Measurements from ENCODE around the gene TCEA2.

The TCEA2 gene

GRCh38 chr20:64049878-64050260 lies 13.1 kb upstream of the TCEA2 start:
- no peak for DNase-seq

GRCh38 chr20:64050261-64051032 lies 12.6 kb upstream of the TCEA2 start:
- no peak for DNase-seq

GRCh38 chr20:64051033-64051452 lies 12.0 kb upstream of the TCEA2 start:
- DNase-seq, result no peak

- DNase-seq, result no peak
Measured at GRCh38 chr20:64051561-64052325, 11.3 kb upstream of the TCEA2 start.

GRCh38 chr20:64052326-64052722 lies 10.7 kb upstream of the TCEA2 start:
- no peak for DNase-seq

- DNase-seq, result no peak
Measured at GRCh38 chr20:64052987-64053840, 9.8 kb upstream of the TCEA2 start.

- no peak for DNase-seq
Measured at GRCh38 chr20:64053841-64054661, 8.9 kb upstream of the TCEA2 start.

- no peak for DNase-seq
Measured at GRCh38 chr20:64055396-64055892, 7.6 kb upstream of the TCEA2 start.

DNA sequence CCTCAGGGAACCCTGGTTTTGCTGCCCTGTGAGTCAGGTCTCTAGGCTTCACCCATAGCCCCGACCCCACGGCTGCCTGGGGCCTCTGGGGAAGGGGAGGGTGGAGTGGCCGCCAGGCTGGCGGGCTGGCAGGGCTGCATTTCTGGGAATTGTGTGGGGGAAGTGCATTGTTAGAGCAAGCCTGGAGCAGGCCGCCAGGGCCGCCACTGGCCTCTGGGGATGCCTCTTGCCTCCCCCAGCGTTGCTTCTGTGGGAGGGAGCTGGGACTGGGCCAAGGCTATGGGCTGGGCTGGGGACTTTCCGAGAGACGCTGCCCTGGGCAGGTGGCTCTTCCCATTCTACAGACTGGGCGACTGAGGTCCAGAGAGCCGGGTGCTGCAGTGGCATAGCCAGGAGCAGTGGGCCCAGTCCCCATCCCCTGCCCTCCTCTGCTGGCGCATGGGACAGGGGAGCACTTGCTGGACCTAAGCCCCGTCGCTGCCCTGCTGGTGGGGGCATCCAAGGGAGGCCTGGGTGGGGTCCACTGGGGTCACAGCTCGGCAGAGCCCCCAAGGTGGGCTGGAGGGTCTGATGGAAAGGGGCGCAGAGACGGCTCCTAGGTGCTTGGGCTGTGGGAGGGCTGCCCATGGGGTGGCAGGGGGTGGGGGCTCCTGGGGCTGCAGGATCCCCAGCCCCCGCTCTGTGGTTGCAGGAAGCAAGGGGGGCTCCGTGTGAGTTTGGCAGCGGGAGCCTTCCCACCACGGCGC lies 6.9 kb upstream of the TCEA2 start:
- DNase-seq, result no peak

GRCh38 chr20:64056639-64056888 lies 6.4 kb upstream of the TCEA2 start:
- DNase-seq, result no peak

- no peak for DNase-seq
Measured at GRCh38 chr20:64056889-64057627, 5.9 kb upstream of the TCEA2 start.

GRCh38 chr20:64057628-64058498 lies 5.1 kb upstream of the TCEA2 start:
- DNase-seq, result peak; percentile 71

DNA sequence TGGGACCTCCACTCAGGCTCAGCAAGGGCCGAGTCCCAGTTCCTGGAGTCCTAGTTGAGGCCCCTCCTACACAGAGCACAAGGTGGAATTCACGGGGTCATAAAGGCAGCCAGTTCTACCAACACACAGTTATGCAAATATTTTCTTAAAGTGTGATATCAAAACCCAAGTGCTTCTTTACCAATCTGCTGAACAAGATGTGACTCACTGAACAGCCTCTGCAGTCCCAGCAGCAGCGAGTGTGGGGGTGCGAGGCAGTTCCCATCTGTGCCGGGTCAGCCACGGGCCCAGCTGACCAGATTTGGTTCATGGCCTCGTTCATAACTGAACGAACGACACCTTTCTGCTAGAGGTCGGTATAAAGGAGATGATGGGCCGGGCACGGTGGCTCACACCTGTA lies 4.5 kb upstream of the TCEA2 start:
- no peak for DNase-seq

GRCh38 chr20:64062276-64062595 lies 762 bp upstream of the TCEA2 start:
- no peak for DNase-seq

DNA sequence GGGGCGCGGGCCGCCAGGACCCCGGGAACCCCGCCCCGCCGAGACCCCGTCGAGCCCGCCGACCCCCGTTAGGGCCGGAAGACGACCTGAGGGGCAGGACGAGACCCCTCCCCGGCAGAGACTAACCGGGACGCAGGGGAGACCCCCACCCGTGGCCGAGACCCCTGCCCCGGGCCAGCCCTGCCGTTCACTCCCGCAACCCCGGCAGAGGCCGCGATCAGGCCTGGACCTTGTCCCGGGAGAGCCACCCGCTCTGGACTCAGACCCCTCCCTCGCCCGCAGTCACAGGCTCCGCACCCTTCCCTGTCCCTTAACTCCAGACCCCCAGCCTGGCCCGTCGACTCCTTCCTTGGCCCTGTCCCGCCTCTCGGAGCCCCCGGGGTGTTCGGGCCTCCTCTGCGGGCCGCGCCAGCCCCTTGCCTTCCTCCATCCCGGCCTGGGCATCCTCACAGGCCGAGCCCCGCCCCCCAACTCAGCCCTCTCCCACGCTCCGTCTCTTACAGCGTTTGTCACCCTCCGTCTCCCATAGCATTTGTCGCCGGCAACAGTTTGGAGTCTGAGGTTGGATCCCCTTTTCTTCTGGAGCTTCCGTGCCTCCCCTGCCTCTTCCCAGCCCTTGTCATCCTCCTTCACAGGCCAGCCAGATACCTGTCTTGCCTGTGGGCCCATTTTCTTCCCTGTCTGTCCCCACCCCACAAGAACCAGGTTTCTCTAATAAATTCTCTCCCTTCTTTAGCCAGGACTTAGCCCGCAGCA lies 569 bp downstream of the TCEA2 start:
- DNase-seq, result no peak

- no peak for DNase-seq
Measured at GRCh38 chr20:64064145-64064698, 1.2 kb downstream of the TCEA2 start.

GRCh38 chr20:64065062-64065973 lies 2.3 kb downstream of the TCEA2 start:
- no peak for DNase-seq

DNA sequence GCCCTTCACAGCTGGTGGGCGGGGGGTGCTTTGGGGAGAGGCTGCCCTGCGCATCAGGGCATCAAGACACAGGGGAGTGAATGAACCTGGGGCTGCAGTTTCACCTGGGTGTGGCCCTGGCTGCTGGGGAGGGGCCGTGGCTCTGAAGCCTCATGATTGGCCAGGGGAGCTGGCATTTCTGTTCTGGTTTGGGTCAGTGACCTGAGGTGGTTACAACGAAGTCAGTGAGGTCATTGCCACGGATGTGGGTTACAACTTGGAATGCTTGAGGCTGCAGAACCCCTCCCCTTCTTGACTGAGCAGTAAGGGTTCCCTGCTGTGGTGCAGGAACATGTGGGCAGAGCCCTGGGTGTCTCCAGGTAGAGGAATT lies 3.0 kb downstream of the TCEA2 start:
- DNase-seq, result no peak

Data from effector CD8-positive, alpha-beta T cell (primary cell).